Keratinocyte (primary cell): ENCODE data around the gene F12.

ENCODE experiments used
- EZH2 ChIP-seq: IDR thresholded peaks from one replicate; pipeline ENCODE4 v1.6.1; 2012; ENCODE audit warnings: inconsistent platforms, mild to moderate bottlenecking, low read length, moderate library complexity
- TF ChIP-seq, protein P1 (sequence below), 3 experiments: IDR thresholded peaks in 1 of 3; conservative IDR thresholded peaks in 1 of 3; optimal IDR thresholded peaks in 1 of 3; 2 replicates in 2 of 3; 3 replicates in 1 of 3; pipeline versions ENCODE3 to v1.5.1; 2011; ENCODE audit warnings: low read length in 3 of 3, mild to moderate bottlenecking in 3 of 3, moderate library complexity in 2 of 3, control low read depth in 1 of 3, inconsistent platforms in 1 of 3; ENCODE audit not compliant: insufficient read depth in 2 of 3; ENCODE audit errors: extremely low read depth in 1 of 3

DNA sequence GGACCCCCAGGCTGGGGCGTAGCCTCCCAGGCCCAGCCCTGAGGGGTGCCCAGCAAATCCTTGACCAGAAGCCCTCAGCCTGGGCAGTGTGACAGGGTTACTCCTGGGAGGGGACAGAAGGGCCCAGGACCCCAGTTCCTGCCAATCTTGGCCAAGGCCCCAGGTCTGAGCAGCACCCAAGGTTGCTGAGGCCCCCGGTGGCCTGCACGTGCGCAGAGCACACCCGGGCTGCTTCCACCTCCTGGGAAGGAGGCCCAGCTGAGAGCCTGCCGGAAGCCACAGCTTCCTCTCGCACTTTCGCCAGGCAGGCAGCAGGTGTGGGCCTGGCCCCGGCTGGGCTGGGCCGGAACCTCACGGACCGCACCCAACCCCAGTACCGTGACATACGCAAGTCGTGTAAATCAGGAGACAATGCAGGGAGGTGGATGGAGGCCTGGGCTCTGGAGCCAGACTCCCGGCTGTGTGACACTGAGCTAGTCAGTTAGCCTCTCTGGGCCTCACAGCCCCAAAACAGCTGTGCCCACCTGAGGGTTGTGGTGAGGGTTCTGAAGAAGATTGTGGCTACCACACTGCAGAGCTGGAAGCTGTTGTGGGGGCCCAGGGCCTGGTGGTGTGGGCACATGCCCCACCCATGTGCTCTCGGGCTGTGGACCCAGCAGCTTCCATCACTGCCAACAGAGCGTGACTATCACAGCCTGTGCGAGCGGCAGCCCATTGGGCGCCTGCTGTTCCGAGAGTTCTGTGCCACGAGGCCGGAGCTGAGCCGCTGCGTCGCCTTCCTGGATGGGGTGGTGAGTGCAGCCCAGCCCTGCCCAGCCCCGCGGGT, 22.2 kb upstream of the F12 start:
- TF ChIP-seq, protein P1, sequence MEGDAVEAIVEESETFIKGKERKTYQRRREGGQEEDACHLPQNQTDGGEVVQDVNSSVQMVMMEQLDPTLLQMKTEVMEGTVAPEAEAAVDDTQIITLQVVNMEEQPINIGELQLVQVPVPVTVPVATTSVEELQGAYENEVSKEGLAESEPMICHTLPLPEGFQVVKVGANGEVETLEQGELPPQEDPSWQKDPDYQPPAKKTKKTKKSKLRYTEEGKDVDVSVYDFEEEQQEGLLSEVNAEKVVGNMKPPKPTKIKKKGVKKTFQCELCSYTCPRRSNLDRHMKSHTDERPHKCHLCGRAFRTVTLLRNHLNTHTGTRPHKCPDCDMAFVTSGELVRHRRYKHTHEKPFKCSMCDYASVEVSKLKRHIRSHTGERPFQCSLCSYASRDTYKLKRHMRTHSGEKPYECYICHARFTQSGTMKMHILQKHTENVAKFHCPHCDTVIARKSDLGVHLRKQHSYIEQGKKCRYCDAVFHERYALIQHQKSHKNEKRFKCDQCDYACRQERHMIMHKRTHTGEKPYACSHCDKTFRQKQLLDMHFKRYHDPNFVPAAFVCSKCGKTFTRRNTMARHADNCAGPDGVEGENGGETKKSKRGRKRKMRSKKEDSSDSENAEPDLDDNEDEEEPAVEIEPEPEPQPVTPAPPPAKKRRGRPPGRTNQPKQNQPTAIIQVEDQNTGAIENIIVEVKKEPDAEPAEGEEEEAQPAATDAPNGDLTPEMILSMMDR (optimal IDR thresholded peaks at IDR 0.05 in 1 of 3, IDR thresholded peaks at IDR 0.05 in 1 of 3, conservative IDR thresholded peaks at IDR 0.05 in 1 of 3; ENCODE audit: extremely low read depth in 1 of 3, insufficient read depth in 2 of 3, low read length in 3 of 3): no peak
- no peak for TF ChIP-seq EZH2
